Loucy (cell line): ENCODE measurements around the gene UPF1.

Experiments used
- H2AFZ ChIP-seq: fragments of 200-600 bp; sonication (generic); 2 replicates; pipeline ENCODE4 v1.6.0; 2016; ENCODE audit warnings: antibody characterized with exemption, mild to moderate bottlenecking, low read length, moderate library complexity
- H3F3A ChIP-seq: fragments of 200-600 bp; 2 replicates; pipeline ENCODE4 v1.6.0; 2016; ENCODE audit warnings: antibody characterized with exemption, low read depth, mild to moderate bottlenecking
- H3K27me3 ChIP-seq: fragments of 200-600 bp; sonication (generic); 2 replicates; pipeline ENCODE4 v1.6.1; 2014; ENCODE audit warnings: low read length, mild to moderate bottlenecking; ENCODE audit not compliant: insufficient read depth, poor library complexity, severe bottlenecking
- H3K36me3 ChIP-seq: fragments of 200-600 bp; sonication (generic); 2 replicates; pipeline ENCODE4 v1.6.1; 2016; ENCODE audit warnings: low read length; ENCODE audit not compliant: insufficient read depth
- H3K4me1 ChIP-seq: fragments of 200-600 bp; sonication (generic); 2 replicates; pipeline ENCODE4 v1.5.1; 2014; ENCODE audit warnings: low read length, mild to moderate bottlenecking; ENCODE audit not compliant: insufficient read depth, poor library complexity, severe bottlenecking
- H3K4me2 ChIP-seq: fragments of 200-600 bp; sonication (generic); 2 replicates; pipeline ENCODE4 v1.6.0; 2014; ENCODE audit warnings: antibody characterized with exemption, low read length, low read depth, mild to moderate bottlenecking; ENCODE audit not compliant: poor library complexity, severe bottlenecking
- H3K4me3 ChIP-seq: fragments of 200-600 bp; sonication (generic); 2 replicates; pipeline ENCODE4 v1.5.1; 2014; ENCODE audit warnings: low read length, mild to moderate bottlenecking, mixed read lengths; ENCODE audit not compliant: poor library complexity, severe bottlenecking
- H3K79me2 ChIP-seq: fragments of 200-600 bp; sonication (generic); 2 replicates; pipeline ENCODE4 v1.6.1; 2014; ENCODE audit warnings: low read length; ENCODE audit not compliant: insufficient read depth
- H3K9ac ChIP-seq: fragments of 200-600 bp; sonication (generic); 2 replicates; pipeline ENCODE4 v1.6.0; 2014; ENCODE audit warnings: mild to moderate bottlenecking, low read depth, low read length, moderate library complexity; ENCODE audit not compliant: poor library complexity, severe bottlenecking
- H3K9me2 ChIP-seq: fragments of 200-600 bp; sonication (generic); replicated peaks from 2 replicates; pipeline ENCODE4 v1.6.1; 2016; ENCODE audit warnings: low read depth, low read length, mixed read lengths
- H3K9me3 ChIP-seq: fragments of 200-600 bp; sonication (generic); 2 replicates; pipeline ENCODE4 v1.6.1; 2014; ENCODE audit warnings: mild to moderate bottlenecking, antibody characterized with exemption, low read length, low read depth; ENCODE audit not compliant: insufficient read depth
- H4K20me1 ChIP-seq: fragments of 200-600 bp; sonication (generic); 2 replicates; pipeline ENCODE4 v1.6.0; 2014; ENCODE audit warnings: antibody characterized with exemption, low read length, mild to moderate bottlenecking; ENCODE audit not compliant: insufficient read depth, poor library complexity, severe bottlenecking
- EZH2phosphoT487 ChIP-seq: fragments of 200-600 bp; IDR thresholded peaks from 2 replicates; pipeline ENCODE4 v1.6.1; 2018; ENCODE audit warnings: antibody characterized with exemption, mild to moderate bottlenecking, moderate library complexity, borderline replicate concordance
- TF ChIP-seq, protein P1 (sequence below): fragments of 200-600 bp; sonication (generic); conservative IDR thresholded peaks from 2 replicates; pipeline ENCODE4 v1.5.1; 2014; ENCODE audit warnings: mild to moderate bottlenecking, antibody characterized with exemption, low read length

Gene UPF1

DNA sequence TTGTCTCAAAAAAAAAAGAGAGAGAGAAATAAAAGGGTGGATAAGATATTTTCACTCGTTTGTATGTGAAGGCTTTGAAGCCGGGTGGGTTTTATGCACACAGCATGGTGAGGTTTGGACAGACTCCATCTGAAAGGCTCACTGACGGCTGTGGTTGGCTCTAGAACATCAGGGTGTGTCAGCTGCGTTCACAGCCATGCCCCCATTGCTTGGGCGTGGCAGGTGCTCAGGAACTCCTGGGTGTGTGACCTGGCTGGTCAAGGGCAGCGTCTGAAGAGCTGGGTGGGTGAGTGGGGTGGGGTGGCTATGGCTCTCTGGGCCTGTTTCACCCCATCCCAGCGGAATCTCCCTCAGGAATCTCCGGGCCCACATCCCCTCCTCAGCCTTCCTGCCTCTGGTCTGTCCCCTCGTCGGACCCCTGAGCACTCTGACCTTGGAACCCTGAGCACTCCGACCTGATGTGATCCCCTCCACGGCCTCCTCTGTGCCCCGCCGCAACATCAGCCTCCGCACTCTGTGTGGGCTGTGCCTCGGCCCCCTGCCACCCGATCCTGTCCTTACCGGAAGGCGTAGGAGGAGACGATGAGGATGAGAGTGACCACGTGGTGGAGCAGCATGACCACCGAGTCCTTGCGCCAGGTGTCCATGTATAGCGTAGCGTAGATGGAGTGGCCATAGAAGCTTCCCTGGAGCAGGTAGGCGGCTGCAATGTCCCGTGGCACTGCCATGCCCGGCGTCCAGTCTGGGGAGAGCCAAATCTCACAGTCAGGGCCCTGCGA, 52.0 kb downstream of the UPF1 start:
- H3K36me3 ChIP-seq = no peaks in the 10 kb centered on the region
- H3K27me3 ChIP-seq = no peaks in the 10 kb centered on the region
- H3K4me2 ChIP-seq = no peak overlapping the region

DNA sequence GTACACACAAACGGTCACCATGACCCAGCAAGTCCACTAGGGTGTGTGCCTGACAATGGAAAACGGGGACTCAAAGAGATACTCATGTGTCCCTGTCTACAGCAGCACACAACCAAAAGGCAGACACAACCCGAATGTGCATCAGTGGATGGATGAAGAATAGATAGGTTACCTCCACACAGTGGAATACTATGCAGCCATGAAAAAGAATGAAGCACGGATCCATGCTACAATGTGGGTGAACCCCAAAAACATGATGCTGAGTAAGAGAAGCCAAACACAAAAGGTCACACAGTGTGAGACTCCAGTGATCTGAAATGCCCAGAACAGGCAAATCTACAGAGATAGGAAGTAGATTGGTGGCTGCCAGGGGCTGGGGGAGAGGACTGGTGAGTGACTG, 55.2 kb downstream of the UPF1 start:
- Histone ChIP-seq H4K20me1 (no peaks in the 10 kb centered on the region), H3K9ac (no peak overlapping the region), H3K9me2 (no peaks in the 10 kb centered on the region), H3K4me3 (no peak overlapping the region), H2AFZ (no peak overlapping the region), H3F3A (no peaks in the 10 kb centered on the region), H3K36me3 (no peaks in the 10 kb centered on the region), H3K27me3 (no peaks in the 10 kb centered on the region), H3K79me2 (no peaks in the 10 kb centered on the region), H3K4me2 (no peak overlapping the region), H3K9me3 (no peaks in the 10 kb centered on the region), H3K4me1 (no peaks in the 10 kb centered on the region)
- TF ChIP-seq, protein P1, sequence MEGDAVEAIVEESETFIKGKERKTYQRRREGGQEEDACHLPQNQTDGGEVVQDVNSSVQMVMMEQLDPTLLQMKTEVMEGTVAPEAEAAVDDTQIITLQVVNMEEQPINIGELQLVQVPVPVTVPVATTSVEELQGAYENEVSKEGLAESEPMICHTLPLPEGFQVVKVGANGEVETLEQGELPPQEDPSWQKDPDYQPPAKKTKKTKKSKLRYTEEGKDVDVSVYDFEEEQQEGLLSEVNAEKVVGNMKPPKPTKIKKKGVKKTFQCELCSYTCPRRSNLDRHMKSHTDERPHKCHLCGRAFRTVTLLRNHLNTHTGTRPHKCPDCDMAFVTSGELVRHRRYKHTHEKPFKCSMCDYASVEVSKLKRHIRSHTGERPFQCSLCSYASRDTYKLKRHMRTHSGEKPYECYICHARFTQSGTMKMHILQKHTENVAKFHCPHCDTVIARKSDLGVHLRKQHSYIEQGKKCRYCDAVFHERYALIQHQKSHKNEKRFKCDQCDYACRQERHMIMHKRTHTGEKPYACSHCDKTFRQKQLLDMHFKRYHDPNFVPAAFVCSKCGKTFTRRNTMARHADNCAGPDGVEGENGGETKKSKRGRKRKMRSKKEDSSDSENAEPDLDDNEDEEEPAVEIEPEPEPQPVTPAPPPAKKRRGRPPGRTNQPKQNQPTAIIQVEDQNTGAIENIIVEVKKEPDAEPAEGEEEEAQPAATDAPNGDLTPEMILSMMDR = no peak
- no peak for TF ChIP-seq EZH2phosphoT487

More for the DNA sequence above, 52.0 kb downstream of the UPF1 start:
- no peak overlapping the region for H2AFZ ChIP-seq
- no peaks in the 10 kb centered on the region for H3K4me1 ChIP-seq
- no peak overlapping the region for H3K4me3 ChIP-seq
- no peak overlapping the region for H3K9ac ChIP-seq
- H3K9me3 ChIP-seq = no peaks in the 10 kb centered on the region
- H3K9me2 ChIP-seq = no peaks in the 10 kb centered on the region
- no peaks in the 10 kb centered on the region for H3F3A ChIP-seq
- TF ChIP-seq EZH2phosphoT487 = no peak
- TF ChIP-seq, protein P1 = no peak
- H3K79me2 ChIP-seq = no peaks in the 10 kb centered on the region
- no peaks in the 10 kb centered on the region for H4K20me1 ChIP-seq

DNA sequence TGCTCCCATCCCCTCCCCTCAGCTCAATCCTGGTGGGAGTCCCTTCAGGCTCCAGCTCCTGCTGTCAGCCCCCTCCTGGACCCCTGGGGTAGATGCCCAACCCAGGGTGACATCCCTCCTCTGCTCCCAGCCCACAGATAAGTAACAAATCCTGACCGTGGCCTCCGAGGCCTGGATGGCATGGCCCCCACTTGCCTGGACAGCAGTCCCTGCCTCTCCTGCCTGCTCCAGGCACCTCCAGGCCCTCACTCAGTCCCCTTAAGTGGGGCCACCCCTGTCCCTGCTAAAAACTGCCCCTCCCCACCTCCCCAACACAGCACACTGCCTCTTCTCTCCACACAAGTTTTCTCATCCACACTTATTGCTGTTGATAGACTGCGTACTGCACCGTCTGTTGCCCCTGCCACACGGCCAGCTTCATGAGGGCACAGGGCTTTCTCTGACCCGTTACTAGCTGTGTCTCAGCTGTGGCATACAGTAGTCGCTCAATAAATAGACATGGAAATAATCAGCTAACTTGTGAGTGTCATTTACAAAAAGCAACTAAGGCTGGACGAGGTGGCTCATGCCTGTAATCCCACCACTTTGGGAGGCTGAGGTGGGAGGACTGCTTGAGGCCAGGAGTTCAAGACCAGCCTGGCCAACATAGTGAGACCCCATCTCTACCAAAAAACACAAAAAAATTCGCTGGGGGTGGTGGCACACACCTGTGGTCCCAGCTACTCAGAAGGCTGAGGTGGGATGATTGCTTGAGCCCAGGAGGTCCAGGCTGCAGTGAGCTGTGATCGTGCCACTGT, 58.4 kb downstream of the UPF1 start:
- H3K9ac ChIP-seq = no peak overlapping the region

More for the DNA sequence above, 58.4 kb downstream of the UPF1 start:
- Histone ChIP-seq H2AFZ (no peak overlapping the region), H3K9me3 (no peaks in the 10 kb centered on the region), H3F3A (no peaks in the 10 kb centered on the region), H3K27me3 (no peaks in the 10 kb centered on the region), H3K9me2 (no peaks in the 10 kb centered on the region), H4K20me1 (no peaks in the 10 kb centered on the region), H3K36me3 (no peaks in the 10 kb centered on the region), H3K4me2 (no peak overlapping the region), H3K79me2 (no peaks in the 10 kb centered on the region), H3K4me3 (no peak overlapping the region), H3K4me1 (no peaks in the 10 kb centered on the region)
- no peak for TF ChIP-seq EZH2phosphoT487
- TF ChIP-seq, protein P1 = no peak
